ENCODE measurements around the gene SCGB2A2.

SCGB2A2 gene

DNA sequence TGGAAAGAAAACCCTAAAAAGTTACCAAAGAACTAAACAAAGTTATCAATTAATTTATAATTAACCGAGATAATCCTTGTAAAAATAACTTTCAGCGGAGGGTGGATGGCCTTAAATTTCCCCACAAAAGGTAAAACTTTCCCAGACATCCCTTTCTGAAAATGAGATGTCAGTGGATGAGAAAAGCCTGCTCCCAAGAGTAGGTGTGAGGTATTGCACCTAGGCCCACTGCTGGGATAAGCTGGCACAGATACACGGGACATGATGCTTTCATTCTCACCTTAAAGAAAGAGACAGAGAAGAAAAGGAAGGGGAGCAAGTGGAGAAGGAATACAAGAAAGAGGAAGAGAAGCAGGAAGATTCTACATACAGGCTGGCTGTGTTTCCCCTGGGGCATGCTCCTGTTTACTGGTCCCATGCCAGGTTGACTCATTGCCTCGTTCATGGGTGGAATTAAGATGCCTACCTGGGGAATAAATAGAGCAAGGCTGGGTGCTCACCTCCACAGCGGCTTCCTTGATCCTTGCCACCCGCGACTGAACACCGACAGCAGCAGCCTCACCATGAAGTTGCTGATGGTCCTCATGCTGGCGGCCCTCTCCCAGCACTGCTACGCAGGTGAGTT lies at the start of gene SCGB2A2:
TSS of gene SCGB2A2 (plus strand) at position 505 of the 625 bp plus-strand sequence. CDS start at position 564, 59 bp downstream.
- no peak for DNase-seq

- no peak for DNase-seq
Observed at GRCh38 chr11:62221498-62221897, 48.5 kb upstream of the SCGB2A2 start.

GRCh38 chr11:62223095-62223494 lies 46.9 kb upstream of the SCGB2A2 start:
- no peak for DNase-seq

- DNase-seq: no peak
Observed at GRCh38 chr11:62233730-62234129, 36.2 kb upstream of the SCGB2A2 start.

GRCh38 chr11:62236187-62236586 lies 33.8 kb upstream of the SCGB2A2 start:
- DNase-seq: no peak

DNA sequence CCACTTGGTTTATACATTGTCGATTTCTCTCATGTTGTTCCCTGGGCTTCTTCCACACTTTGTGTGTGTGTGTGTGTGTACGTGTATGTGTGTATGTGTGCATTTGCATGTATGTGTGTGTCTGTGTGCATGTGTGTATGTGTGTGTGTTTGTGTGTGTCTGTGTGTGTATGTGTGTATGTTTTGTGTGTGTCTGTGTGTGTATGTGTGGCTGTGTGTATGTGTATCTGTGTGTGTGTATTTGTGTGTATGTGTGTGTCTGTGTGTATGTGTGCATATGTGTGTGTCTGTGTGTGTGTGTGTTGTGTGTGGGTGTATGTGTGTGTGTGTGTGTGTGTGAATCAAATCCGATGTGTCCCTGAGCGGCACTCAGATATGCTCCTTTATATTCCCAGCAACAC lies 32.5 kb upstream of the SCGB2A2 start:
- no peak for DNase-seq

GRCh38 chr11:62238151-62238550 lies 31.8 kb upstream of the SCGB2A2 start:
- DNase-seq: no peak

- no peak for DNase-seq
Observed at GRCh38 chr11:62241095-62241494, 28.9 kb upstream of the SCGB2A2 start.

GRCh38 chr11:62242021-62242420 lies 27.9 kb upstream of the SCGB2A2 start, which contains the start of gene SCGB1D2:
Gene SCGB1D2, plus strand, starts transcription at chr11:62242239. Its CDS starts 69 bp downstream, at chr11:62242308.
- peak; percentile 91 for DNase-seq

DNA sequence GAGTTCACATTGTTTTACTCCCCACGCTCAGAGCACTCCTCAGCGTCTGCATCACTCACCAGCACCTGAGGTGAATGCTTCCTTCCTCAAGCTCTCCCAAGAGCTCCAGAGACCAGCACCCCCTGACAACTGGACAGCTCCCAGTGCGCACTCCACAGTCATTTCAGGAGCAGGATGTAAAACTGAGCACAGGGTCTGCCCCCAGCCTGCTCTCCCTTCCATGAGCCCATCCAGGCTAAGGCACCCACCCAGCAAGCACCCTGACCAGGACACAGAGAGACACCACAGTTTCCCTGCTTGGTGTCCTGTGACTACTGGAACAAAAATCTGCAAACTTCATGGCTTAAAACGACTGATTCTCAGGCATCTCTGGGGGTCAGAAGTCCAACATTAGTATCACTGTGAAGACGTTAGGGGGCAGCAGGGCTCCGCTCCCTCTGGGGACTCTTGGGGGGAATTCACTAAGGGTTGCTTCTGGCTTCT lies 24.6 kb upstream of the SCGB2A2 start:
- no peak for DNase-seq

DNA sequence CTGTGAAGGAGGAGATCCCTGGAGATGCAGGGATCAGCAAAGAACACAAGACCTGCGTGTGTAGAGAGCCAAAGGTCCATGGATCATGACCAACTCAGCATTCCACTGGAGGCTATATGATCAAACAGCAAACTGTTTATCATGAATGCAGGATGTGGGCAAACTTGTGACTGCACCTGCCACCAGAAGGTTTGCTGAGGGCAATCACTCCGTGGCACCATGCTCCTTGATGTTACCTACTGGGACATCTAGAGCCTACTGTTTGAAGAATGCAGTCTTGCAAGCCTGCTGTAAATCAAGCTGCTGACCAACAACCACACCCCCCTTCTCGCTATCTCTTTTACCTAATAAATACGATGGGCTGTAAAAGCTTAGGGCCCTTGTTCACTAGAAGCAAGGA lies 18.3 kb upstream of the SCGB2A2 start:
- no peak for DNase-seq

DNA sequence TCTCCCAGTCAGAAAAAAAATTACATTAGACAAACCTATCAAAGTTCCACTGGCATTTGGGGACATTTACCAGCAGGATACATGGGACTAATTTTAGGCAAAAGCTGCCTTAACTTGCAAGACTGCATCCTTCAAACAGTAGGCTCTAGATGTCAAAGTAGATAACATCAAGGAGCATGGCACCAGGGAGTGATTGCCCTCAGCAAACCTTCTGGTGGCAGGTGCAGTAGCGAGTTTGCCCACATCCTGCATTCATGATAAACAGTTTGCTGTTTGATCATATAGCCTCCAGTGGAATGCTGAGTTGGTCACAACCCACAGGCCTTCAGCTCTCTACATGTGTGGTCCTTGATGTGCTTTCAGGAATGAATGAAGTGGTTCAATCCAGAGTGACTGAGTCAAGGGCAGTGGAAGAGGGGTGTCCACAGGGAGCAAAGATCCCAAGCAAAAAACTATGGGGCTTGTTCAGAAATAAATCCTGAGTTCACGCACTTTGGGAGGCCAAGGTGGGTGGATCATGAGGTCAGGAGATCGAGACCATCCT lies 15.9 kb upstream of the SCGB2A2 start:
- DNase-seq: no peak

DNA sequence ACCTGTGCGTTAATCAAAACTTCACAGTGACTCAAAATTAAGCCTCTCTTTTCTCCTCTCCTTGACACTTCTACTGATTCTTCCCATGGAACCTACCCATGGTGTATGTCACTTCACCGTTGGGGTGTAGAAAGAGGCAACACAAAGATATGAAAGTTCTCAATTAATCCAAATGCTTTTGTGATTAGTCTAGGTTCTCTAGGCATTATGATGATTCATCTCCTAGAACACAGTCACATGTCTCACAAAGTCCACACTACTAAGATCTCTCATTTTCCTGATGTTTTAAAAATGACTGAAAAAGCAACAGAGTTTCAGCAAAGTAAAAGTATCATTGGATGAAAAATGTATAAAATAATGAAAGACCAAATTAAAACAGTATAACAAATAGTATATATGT lies 13.7 kb upstream of the SCGB2A2 start:
- DNase-seq: no peak

DNA sequence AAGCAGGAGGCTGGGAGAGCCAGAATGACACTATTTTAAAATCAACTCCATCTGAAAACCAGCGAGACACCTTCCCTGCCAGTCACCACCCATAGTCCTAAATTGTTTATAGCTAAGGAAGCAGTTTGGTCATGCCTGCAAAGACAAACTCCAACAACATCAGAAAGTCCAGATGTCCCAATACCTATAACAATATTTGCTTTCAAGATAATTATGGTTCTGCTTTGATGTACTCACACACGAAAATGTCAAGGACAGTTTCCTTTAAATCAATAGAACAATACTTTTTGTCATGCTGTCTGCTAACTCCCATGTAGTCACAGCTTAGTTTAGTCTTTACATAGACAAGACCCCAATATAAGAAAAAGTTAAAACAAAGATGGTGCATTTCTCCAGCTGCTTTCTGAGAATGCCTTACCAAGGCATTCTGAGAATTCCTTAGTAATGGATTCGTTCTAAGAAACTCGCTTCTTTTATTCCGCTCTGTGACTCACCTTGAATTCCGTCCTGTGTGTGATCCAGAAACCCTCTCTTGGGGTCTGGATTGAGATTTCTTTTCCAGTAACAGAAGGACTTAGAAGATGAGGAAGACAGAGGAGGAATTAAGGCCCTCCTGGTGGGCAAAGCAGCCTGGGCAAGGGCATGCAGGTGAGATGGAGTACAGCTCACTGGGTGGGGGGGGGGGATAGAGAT lies 9.6 kb upstream of the SCGB2A2 start:
- DNase-seq: no peak

- DNase-seq: no peak
Observed at GRCh38 chr11:62264004-62264403, 6.0 kb upstream of the SCGB2A2 start.

DNA sequence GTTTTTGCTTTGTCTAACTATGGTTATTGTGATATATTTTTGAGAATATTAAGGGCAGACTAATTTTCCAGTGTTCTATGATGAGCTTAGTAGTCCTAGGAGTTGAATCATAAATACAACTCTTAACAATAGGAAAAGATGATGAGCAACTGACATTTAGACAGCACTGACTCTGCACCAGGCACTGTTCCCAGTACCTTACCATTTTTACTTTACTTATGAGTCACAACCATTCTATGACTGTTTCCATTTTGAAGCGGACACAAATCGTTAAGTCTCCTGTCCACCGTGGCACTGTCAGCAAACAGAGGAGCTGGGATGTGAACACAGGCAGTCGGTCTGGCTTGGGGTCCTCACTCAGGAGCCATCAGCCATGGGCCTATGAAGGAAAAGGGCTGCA lies 3.4 kb upstream of the SCGB2A2 start:
- DNase-seq: no peak

DNA sequence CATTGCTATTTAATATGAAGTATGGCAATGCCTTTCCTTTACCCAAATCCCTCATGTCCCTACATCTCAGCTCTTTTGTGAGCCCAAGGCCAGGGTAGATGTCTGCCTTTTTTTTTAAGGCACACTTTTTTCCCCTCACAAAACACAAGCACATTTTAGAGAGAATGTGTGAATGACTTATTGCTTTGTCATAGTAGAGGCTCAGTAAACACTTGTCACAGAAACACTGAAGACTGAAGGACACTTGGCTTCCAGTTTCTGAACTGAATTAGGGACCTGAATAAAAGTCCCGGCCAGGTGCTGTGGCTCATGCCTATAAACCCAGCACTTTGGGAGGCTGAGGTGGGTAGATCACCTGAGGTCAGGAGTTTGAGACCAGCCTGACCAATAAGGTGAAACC lies 2.9 kb upstream of the SCGB2A2 start:
- DNase-seq: no peak

DNA sequence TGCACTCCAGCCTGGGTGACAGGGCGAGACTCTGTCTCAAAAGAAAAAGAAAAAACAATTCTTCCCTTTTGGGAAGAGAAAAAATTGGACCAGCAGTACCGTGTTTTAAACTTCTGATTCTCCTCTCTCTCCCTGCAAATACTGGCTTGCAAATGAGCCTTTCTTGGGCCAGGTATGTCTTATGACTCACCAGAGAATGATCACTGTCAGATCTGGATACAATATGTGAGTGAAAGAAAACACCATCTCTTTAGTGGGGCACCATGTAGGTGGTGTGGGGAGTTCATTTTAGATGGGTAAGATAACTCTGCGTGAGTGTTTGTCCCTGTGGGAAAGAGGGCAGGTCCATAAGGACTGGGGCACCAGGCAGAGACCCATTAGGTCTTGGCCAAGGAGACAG lies 2.4 kb upstream of the SCGB2A2 start:
- no peak for DNase-seq

DNA sequence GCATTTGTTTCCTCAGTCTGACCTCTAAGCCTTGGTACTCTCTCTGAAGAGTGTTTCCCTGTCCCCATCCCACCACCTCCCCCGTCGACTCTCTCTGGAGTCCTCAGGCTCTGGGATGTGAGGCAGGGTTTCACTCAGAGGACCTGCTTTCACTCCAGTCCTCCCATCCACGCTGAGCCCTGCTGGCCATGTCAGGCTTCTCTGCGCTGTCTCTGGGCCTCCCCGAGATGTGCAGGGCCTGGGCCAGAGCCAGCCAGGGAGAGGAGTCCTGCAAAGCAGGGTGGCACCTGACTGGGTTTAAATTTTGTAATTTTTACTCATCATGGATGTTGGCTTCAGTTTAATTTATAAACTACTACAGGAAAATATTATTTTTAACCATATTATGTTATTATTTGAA lies 3.3 kb downstream of the SCGB2A2 start:
- no peak for DNase-seq

GRCh38 chr11:62273789-62274275 lies 3.9 kb downstream of the SCGB2A2 start:
- no peak for DNase-seq

DNA sequence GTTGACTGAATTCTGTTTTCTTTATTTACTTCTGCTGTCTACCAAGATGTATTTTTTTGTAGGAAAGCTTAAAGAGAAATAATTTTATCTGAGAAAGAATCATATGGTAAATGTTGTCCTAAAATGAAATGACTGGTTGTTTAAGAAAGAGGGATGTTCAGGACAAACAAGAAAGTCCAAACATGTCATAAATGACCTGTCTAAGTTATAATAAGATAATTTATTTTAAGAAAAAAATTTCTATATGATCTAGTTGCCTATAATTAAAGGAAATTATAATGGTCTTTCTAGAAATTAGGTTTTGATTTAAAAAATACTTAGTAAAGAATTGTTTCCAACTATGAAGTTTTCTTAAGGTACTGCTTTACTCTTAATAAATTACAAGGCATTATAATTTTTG lies 10.5 kb downstream of the SCGB2A2 start:
- no peak for DNase-seq

- no peak for DNase-seq
Observed at GRCh38 chr11:62295504-62295903, 25.5 kb downstream of the SCGB2A2 start.

DNA sequence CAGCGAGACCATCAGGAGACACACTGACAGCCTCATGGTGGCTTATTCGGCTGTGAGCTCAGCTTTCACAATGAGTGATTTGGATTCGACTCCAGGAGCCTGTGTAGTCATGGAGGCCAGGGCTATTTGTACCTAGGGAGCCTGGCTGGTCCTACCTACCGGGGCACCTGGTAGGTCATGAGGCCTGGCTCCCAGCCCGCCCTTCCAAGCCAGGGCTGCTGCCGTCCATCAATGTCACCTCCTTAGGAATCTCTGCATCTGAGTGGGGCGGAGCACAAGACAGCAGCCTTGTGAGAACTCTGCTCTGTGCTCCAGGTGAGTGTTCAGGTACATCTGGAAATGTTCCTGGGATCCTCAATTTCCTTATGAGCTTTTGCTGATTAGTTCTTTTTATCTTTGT lies 29.0 kb downstream of the SCGB2A2 start, which contains the start of gene SCGB1D4:
TSS of gene SCGB1D4 (minus strand) at position 101 of the 400 bp plus-strand sequence. CDS start at position 36, 65 bp downstream.
- DNase-seq: no peak

DNA sequence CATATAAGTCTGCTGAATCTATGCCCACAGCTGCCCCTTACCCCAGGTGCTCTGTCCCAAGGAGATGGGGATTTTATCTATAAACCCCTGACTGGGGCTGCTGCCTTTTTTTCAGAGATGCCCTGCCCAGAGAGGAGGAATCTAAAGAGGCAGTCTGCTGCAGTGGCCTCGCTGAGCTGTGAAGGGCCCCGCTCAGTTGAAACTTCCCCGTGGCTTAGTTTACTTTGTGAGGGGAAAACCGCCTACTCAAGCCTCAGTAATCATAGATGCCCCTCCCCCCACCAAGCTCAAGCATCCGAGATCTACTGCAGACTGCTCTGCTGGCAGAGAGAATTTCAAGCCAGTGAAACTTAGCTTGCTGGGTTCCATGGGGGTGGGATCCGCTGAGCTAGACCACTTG lies 36.3 kb downstream of the SCGB2A2 start:
- DNase-seq: no peak
